ENCODE measurements around the gene EPC1. TPM values are rescaled to one million over a fixed set of nuclear protein-coding genes. Genes with fewer than 3 reads are reported as not detected.

The EPC1 gene
- polyA plus RNA-seq, 1 of the 3 experiments (the other 2 are of a cell fraction): 21.8 TPM

GRCh38 chr10:32266566-32266965 is 80.4 kb downstream of the EPC1 start:
- POLR2A ChIA-PET: no interaction called here
- H3K9me2 ChIP-seq: no peaks in the 10 kb centered on the region
- H3K9me3 ChIP-seq: no peaks in the 10 kb centered on the region
- no peaks in the 10 kb centered on the region for H3K27me3 ChIP-seq (ENCODE audit: insufficient read depth)
- no peak overlapping the region for H3K4me3 ChIP-seq (ENCODE audit: low read depth in 2 of 2, low read length in 1 of 2)
- no peak overlapping the region for H3K4me2 ChIP-seq
- H4K20me1 ChIP-seq (ENCODE audit: insufficient read depth): no peaks in the 10 kb centered on the region
- peaks cover 45 to 46% of the 10 kb centered on the region in 2 experiments for H3K36me3 ChIP-seq (replicated peaks in 1 of 2; ENCODE audit: control insufficient read depth in 1 of 2, insufficient read depth in 2 of 2, low read length in 1 of 2)
- 95% methylated on average over 2 of the region's 2 CpGs for WGBS (ENCODE audit: low lambda C conversion rate)
- H3K27ac ChIP-seq (ENCODE audit: low read depth in 2 of 2, low read length in 1 of 2): no peak overlapping the region
- peaks cover 9% of the 10 kb centered on the region for H3F3A ChIP-seq (replicated peaks; ENCODE audit: insufficient read depth)
- no peak for DNase-seq
- TF ChIP-seq CHD2 (IDR thresholded peaks at IDR 0.05; ENCODE audit: low read length, partially characterized antibody) (no peak), EZH2phosphoT487 (IDR thresholded peaks at IDR 0.05; ENCODE audit: borderline replicate concordance, low read depth) (no peak), GABPA (IDR thresholded peaks at IDR 0.05; ENCODE audit: low read depth) (no peak), ELF1 (IDR thresholded peaks at IDR 0.05) (no peak), RAD21 (IDR thresholded peaks at IDR 0.05; ENCODE audit: low read length) (no peak), USF1 (IDR thresholded peaks at IDR 0.05; ENCODE audit: borderline replicate concordance, low read depth) (no peak), ZBTB33 (IDR thresholded peaks at IDR 0.05; ENCODE audit: borderline replicate concordance, low read depth) (no peak), TEAD4 (IDR thresholded peaks at IDR 0.05; ENCODE audit: borderline replicate concordance, insufficient read depth) (no peak), FOXM1 (IDR thresholded peaks at IDR 0.05; ENCODE audit: low read depth) (no peak), GATA2 (CRISPR knock-in tag; IDR thresholded peaks at IDR 0.05) (no peak), MEF2A (IDR thresholded peaks at IDR 0.05; ENCODE audit: borderline replicate concordance, low read depth) (no peak), USF2 (IDR thresholded peaks at IDR 0.05; ENCODE audit: borderline replicate concordance, low read depth, low read length) (no peak), FOSL2 (IDR thresholded peaks at IDR 0.05; ENCODE audit: borderline replicate concordance, low read depth) (no peak), NRF1 (IDR thresholded peaks at IDR 0.05; ENCODE audit: low read depth, low read length) (no peak), POLR2AphosphoS5 (IDR thresholded peaks at IDR 0.05; ENCODE audit: low read depth, low read length) (no peak), IRF3 (IDR thresholded peaks at IDR 0.05; ENCODE audit: low read depth, low read length) (no peak), REST (IDR thresholded peaks at IDR 0.05; ENCODE audit: low read depth, low read length) (no peak), JUND (IDR thresholded peaks at IDR 0.05) (no peak), TAF1 (IDR thresholded peaks at IDR 0.05; ENCODE audit: borderline replicate concordance, low read depth, low read length) (no peak)
- no peak overlapping the region for H3K9ac ChIP-seq
- no peaks in the 10 kb centered on the region; a peak in 1 of 4 replicates for H3K4me1 ChIP-seq (ENCODE audit: control insufficient read depth in 1 of 2, insufficient read depth in 2 of 2, low read depth in 1 of 2, low read length in 1 of 2)
- 0 out of 2 replicates have a peak, but pooled peaks cover 8% of the 10 kb centered on the region for H3K79me2 ChIP-seq (ENCODE audit: insufficient read depth)
- CTCF ChIA-PET: interaction anchor here (2.0 to 4.6 kb wide), 2 partner anchors 10 to 79 kb away, joined by 9 to 25 read pairs; no protein-coding TSS in a partner anchor
- H2AFZ ChIP-seq (ENCODE audit: low read depth): no peak overlapping the region

Measured in SK-N-SH (cell line).